Measurements from ENCODE around the gene DGCR2.

DGCR2 gene

DNA sequence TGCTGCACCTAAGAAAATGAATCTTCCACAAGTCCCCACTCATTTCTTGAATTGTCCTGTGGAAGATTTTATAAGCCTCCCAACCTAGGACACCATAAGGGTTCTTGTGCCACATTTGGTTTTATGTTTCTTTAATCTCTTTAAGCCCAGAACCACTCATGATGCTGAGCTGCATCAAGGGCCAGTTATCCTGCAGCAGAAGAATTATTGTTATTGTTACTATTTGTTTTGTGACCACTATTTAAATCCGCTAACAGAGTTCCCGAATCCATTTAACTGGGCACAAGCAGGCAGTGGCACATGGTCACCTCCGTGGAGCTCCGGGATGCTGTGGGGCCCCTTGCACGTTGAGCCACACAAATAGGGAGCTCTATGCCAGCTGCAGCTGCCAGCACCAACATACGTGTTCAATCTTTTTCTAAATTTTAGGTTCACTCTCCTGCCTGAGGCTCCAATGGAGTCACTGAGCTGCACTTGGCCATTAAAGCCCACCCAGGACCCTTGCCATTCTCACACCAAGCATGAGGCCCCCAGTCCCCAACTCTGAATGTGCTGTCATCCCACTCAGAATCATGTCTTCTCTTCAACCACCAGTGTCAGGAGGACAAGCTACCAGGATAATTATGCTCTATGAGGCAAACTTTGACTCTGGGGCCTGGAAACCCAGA, 60.6 kb downstream of the DGCR2 start:
- ChIA-PET CTCF (interaction anchor here (0.7 kb wide), 1 partner anchor 9 kb away, joined by 3 read pairs; no protein-coding TSS in a partner anchor), POLR2A (no interaction called here)
- TF ChIP-seq FOXA1 (IDR thresholded peaks at IDR 0.05) (no peak), ARNT (IDR thresholded peaks at IDR 0.05) (no peak), LEF1 (IDR thresholded peaks at IDR 0.05; ENCODE audit: borderline replicate concordance) (no peak), CTBP1 (IDR thresholded peaks at IDR 0.05; ENCODE audit: borderline replicate concordance) (no peak), SP1 (IDR thresholded peaks at IDR 0.05) (no peak), BHLHE40 (IDR thresholded peaks at IDR 0.05; ENCODE audit: borderline replicate concordance) (no peak), ZNF384 (IDR thresholded peaks at IDR 0.05) (no peak), FOXM1 (IDR thresholded peaks at IDR 0.05; ENCODE audit: borderline replicate concordance) (no peak), L3MBTL2 (conservative IDR thresholded peaks at IDR 0.05) (no peak)
- TF ChIP-seq, protein P1, sequence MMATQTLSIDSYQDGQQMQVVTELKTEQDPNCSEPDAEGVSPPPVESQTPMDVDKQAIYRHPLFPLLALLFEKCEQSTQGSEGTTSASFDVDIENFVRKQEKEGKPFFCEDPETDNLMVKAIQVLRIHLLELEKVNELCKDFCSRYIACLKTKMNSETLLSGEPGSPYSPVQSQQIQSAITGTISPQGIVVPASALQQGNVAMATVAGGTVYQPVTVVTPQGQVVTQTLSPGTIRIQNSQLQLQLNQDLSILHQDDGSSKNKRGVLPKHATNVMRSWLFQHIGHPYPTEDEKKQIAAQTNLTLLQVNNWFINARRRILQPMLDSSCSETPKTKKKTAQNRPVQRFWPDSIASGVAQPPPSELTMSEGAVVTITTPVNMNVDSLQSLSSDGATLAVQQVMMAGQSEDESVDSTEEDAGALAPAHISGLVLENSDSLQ (IDR thresholded peaks at IDR 0.05) = no peak
- DNase-seq (ENCODE audit: extremely low spot score) = no peak

DNA sequence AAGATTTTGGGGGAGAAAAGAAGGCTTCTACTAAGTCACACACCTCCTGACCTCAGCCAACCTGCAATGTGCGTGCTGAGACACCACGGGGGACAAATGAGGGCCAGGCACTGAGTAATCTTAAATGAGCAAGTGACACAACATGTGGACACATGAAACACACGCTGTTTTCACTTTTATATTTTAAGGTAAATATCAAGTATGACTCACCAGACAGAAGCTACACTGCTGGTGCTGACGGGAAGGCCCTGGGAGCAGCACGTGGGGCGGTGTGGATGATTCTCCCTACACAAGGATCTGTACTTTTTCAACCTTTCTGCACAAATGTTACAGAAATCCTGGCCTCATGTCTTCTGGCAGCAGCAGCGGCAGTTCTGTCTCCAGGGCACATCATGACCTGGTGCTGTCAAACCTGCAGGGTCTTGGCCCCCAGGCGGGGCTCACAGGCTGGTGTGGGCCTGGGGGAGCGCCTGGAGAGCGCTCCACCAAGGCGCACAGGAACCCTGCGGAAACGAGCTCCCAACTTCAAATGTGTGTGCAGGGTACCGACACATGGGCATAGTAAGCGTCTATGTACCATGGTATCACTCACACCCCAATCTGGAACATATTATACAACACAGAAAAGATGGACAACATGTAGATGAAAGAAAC, 61.7 kb downstream of the DGCR2 start:
- ChIA-PET CTCF (no interaction called here), POLR2A (no interaction called here)
- DNase-seq (ENCODE audit: extremely low spot score) = no peak
- no peak for TF ChIP-seq L3MBTL2 (conservative IDR thresholded peaks at IDR 0.05)
- no peak for TF ChIP-seq SUZ12 (IDR thresholded peaks at IDR 0.05)
- no peak for TF ChIP-seq ELF4 (IDR thresholded peaks at IDR 0.05)
- no peak for TF ChIP-seq TARDBP (IDR thresholded peaks at IDR 0.05)
- TF ChIP-seq HDGF (IDR thresholded peaks at IDR 0.05; ENCODE audit: borderline replicate concordance) = no peak
- TF ChIP-seq ARNT (IDR thresholded peaks at IDR 0.05) = no peak
- no peak for TF ChIP-seq ZNF384 (IDR thresholded peaks at IDR 0.05)
- TF ChIP-seq LEF1 (IDR thresholded peaks at IDR 0.05; ENCODE audit: borderline replicate concordance) = no peak

DNA sequence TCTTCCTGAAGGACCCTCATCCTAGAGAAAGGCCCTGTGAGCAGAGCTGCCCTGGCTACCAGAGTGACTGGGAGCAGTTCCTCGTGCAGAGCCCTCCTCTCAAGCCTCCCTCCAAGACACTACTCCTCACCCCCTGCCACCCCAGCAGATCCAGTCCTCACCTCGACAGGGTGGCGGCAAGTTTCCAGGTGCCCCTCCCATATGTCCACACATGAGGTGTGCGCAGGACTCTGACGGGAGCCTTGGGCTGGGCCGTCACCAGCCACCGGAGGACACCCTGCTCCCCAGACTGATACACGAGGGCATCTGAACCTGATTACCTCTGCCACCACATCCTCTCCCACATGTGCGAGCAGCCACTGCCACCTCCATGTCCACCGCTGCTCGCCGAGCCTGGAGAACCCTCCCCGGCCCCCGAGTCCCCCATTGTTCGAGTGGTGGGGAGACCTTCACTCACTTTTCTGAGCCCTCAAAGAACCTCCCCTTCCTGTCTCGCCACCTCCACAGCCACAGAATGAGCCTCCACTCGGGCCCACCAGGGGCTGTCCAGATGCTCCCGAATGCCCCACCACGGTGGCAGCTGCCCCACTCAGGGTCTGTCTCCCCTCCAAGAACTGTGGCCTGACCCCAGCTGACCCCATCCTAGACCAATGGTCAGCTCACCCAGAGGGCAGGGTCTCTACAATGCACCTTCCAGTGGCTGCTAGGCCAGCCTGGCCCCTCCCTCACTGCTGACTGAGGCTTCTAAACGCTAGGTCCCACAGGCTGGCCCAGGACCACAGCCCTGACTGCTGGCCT, 62.5 kb downstream of the DGCR2 start:
- CTCF ChIA-PET = no interaction called here
- no peak for DNase-seq (ENCODE audit: extremely low spot score)
- POLR2A ChIA-PET = no interaction called here
- TF ChIP-seq BHLHE40 (IDR thresholded peaks at IDR 0.05; ENCODE audit: borderline replicate concordance) (no peak), ZNF384 (IDR thresholded peaks at IDR 0.05) (no peak), HDGF (IDR thresholded peaks at IDR 0.05; ENCODE audit: borderline replicate concordance) (no peak), SP1 (IDR thresholded peaks at IDR 0.05) (no peak), ELF4 (IDR thresholded peaks at IDR 0.05) (no peak), LEF1 (IDR thresholded peaks at IDR 0.05; ENCODE audit: borderline replicate concordance) (no peak), CTBP1 (IDR thresholded peaks at IDR 0.05; ENCODE audit: borderline replicate concordance) (no peak), FOXK2 (IDR thresholded peaks at IDR 0.05) (no peak), L3MBTL2 (conservative IDR thresholded peaks at IDR 0.05) (no peak), NFRKB (IDR thresholded peaks at IDR 0.05) (no peak), TARDBP (IDR thresholded peaks at IDR 0.05) (no peak), FOXM1 (IDR thresholded peaks at IDR 0.05; ENCODE audit: borderline replicate concordance) (no peak), FOXA1 (IDR thresholded peaks at IDR 0.05) (no peak), ARNT (IDR thresholded peaks at IDR 0.05) (no peak), SUZ12 (IDR thresholded peaks at IDR 0.05) (no peak)
- TF ChIP-seq, protein P1 (IDR thresholded peaks at IDR 0.05) = no peak

DNA sequence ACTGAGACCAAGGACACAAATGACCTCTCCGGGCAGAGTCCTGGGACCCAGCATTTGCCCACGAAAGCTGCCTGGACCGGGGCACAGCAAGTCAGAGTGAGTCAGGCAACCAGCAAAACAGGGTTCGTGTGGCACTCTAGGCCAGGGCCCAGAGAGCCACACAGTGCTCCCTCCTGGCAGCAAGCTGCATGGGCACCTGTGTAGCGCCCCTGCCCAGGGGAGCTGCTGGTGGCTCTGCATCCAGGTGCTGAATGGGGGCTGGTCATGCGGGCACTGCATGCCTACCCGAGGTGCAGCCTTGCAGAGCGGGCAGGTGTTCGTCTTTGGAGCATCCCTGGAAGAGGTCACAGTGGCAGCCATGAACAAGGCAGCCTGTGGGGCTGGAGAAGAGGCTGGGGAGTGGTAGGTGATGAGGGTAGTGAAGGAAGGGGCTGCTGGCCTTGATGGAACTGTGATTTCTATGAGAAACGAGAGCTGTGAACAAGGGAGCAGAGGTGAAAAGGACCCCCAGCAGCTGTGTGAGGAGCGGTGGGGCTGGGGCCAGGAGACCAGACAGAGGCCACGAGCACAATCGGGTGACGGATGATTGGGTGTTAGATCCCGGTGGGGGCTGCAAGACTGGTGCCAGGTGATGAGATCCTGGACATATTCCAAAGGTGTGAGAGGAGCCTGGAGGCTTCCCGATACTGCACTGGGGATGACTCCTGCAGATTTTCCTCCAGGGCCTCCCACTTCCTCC, 63.3 kb downstream of the DGCR2 start:
- ChIA-PET CTCF (interaction anchor here (0.7 to 1.2 kb wide), 4 partner anchors 12 to 1336 kb away, joined by 3 to 5 read pairs (median 4); no protein-coding TSS in a partner anchor), POLR2A (no interaction called here)
- no peak for DNase-seq (ENCODE audit: extremely low spot score)
- TF ChIP-seq SUZ12 (IDR thresholded peaks at IDR 0.05) (no peak), TARDBP (IDR thresholded peaks at IDR 0.05) (no peak), SP1 (IDR thresholded peaks at IDR 0.05) (no peak), ARNT (IDR thresholded peaks at IDR 0.05) (no peak), LEF1 (IDR thresholded peaks at IDR 0.05; ENCODE audit: borderline replicate concordance) (no peak), FOXA1 (IDR thresholded peaks at IDR 0.05) (no peak)

- DNase-seq (ENCODE audit: extremely low spot score) = no peak
- TF ChIP-seq FOXK2 (IDR thresholded peaks at IDR 0.05) (no peak), FOXM1 (IDR thresholded peaks at IDR 0.05; ENCODE audit: borderline replicate concordance) (no peak), ARNT (IDR thresholded peaks at IDR 0.05) (no peak), ZNF384 (IDR thresholded peaks at IDR 0.05) (no peak), TARDBP (IDR thresholded peaks at IDR 0.05) (no peak), BHLHE40 (IDR thresholded peaks at IDR 0.05; ENCODE audit: borderline replicate concordance) (no peak), FOXA1 (IDR thresholded peaks at IDR 0.05) (no peak), CTBP1 (IDR thresholded peaks at IDR 0.05; ENCODE audit: borderline replicate concordance) (no peak), HDGF (IDR thresholded peaks at IDR 0.05; ENCODE audit: borderline replicate concordance) (no peak), ELF4 (IDR thresholded peaks at IDR 0.05) (no peak), NFRKB (IDR thresholded peaks at IDR 0.05) (no peak), LEF1 (IDR thresholded peaks at IDR 0.05; ENCODE audit: borderline replicate concordance) (no peak), SP1 (IDR thresholded peaks at IDR 0.05) (no peak), SUZ12 (IDR thresholded peaks at IDR 0.05) (no peak), L3MBTL2 (conservative IDR thresholded peaks at IDR 0.05) (no peak)
- TF ChIP-seq, protein P1 (IDR thresholded peaks at IDR 0.05) = no peak
- POLR2A ChIA-PET = no interaction called here
- CTCF ChIA-PET = interaction anchor here (0.7 to 1.2 kb wide), 3 partner anchors 11 to 1337 kb away, joined by 3 to 5 read pairs (median 3); no protein-coding TSS in a partner anchor
Measured at GRCh38 chr22:19057999-19058491, 64.2 kb downstream of the DGCR2 start.

All from HEK293T (cell line).